GM06990 (cell line): Measurements from ENCODE around the gene XKR7.

Source experiments
- DNase-seq: peaks from one replicate; pipeline ENCODE4 v3.0.0-alpha.2; 2011; ENCODE audit not compliant: insufficient read length; ENCODE audit errors: extremely low read depth
- H3K27me3 ChIP-seq: replicated peaks from 2 replicates; pipeline ENCODE4 v1.6.0; 2011; ENCODE audit warnings: low read length; ENCODE audit not compliant: control insufficient read depth, insufficient read depth
- H3K36me3 ChIP-seq: 2 replicates; pipeline ENCODE4 v1.5.1; 2011; ENCODE audit warnings: low read length; ENCODE audit not compliant: control insufficient read depth, insufficient read depth
- H3K4me3 ChIP-seq: replicated peaks from 2 replicates; pipeline ENCODE4 v1.5.1; 2011; ENCODE audit warnings: low read depth, mild to moderate bottlenecking, control low read depth, low read length
- CTCF ChIP-seq: IDR thresholded peaks from 2 replicates; pipeline ENCODE4 v1.5.1; 2011; ENCODE audit warnings: low read length, control low read depth, mild to moderate bottlenecking, inconsistent platforms; ENCODE audit not compliant: insufficient read depth, poor library complexity, severe bottlenecking

The XKR7 gene

GRCh38 chr20:32040142-32040953 is 72.4 kb downstream of the XKR7 start:
- TF ChIP-seq CTCF, result no peak
- DNase-seq, result peak; percentile 79
- Histone ChIP-seq H3K27me3 (no peaks in the 10 kb centered on the region), H3K4me3 (no peak overlapping the region; the same call in 1 of the 2 replicates), H3K36me3 (no peaks in the 10 kb centered on the region)

GRCh38 chr20:32045999-32046398 is 78.0 kb downstream of the XKR7 start:
- H3K4me3 ChIP-seq, result no peak overlapping the region
- H3K36me3 ChIP-seq, result no peaks in the 10 kb centered on the region
- DNase-seq, result no peak
- TF ChIP-seq CTCF, result no peak
- no peaks in the 10 kb centered on the region; the same call in 1 of the 2 replicates for H3K27me3 ChIP-seq

- Histone ChIP-seq H3K36me3 (peaks cover 1% of the 10 kb centered on the region; the same call in 1 of the 2 replicates), H3K27me3 (no peaks in the 10 kb centered on the region; the same call in 1 of the 2 replicates), H3K4me3 (no peak overlapping the region)
- TF ChIP-seq CTCF, result no peak
- no peak for DNase-seq
Measured at GRCh38 chr20:32050324-32050841, 82.4 kb downstream of the XKR7 start.

GRCh38 chr20:32050851-32051556 is 83.1 kb downstream of the XKR7 start:
- no peak for TF ChIP-seq CTCF
- H3K4me3 ChIP-seq, result no peak overlapping the region
- no peaks in the 10 kb centered on the region; the same call in 1 of the 2 replicates for H3K27me3 ChIP-seq
- peak; percentile 49 for DNase-seq
- H3K36me3 ChIP-seq, result peaks cover 1% of the 10 kb centered on the region; the same call in 1 of the 2 replicates

- DNase-seq, result no peak
- H3K36me3 ChIP-seq, result peaks cover 1% of the 10 kb centered on the region; the same call in 1 of the 2 replicates
- no peaks in the 10 kb centered on the region; the same call in 1 of the 2 replicates for H3K27me3 ChIP-seq
- TF ChIP-seq CTCF, result no peak
- peak overlapping the region; percentile 71 for H3K4me3 ChIP-seq
Measured at GRCh38 chr20:32051720-32052089, 83.8 kb downstream of the XKR7 start.
